ENCODE results near the gene THAP10.

- TF ChIP-seq MXI1 (IDR thresholded peaks at IDR 0.05; ENCODE audit: low read depth, low read length) (no peak), EZH2phosphoT487 (IDR thresholded peaks at IDR 0.05; ENCODE audit: borderline replicate concordance, low read depth) (no peak), FOSL2 (IDR thresholded peaks at IDR 0.05; ENCODE audit: borderline replicate concordance, low read depth) (no peak), RAD21 (IDR thresholded peaks at IDR 0.05; ENCODE audit: low read length) (no peak), CTCF (IDR thresholded peaks at IDR 0.05) (no peak), TEAD4 (IDR thresholded peaks at IDR 0.05; ENCODE audit: borderline replicate concordance, insufficient read depth) (no peak), JUND (IDR thresholded peaks at IDR 0.05) (no peak), RXRA (IDR thresholded peaks at IDR 0.05; ENCODE audit: borderline replicate concordance, low read depth) (no peak), ZBTB33 (IDR thresholded peaks at IDR 0.05; ENCODE audit: borderline replicate concordance, low read depth) (no peak)
Measured at GRCh38 chr15:70834999-70835398, 57.2 kb downstream of the THAP10 start.
